OCI-LY7 (cell line): ENCODE results near the gene TP53I11.

Experiments used
- EZH2phosphoT487 ChIP-seq: fragments of 200-600 bp; sonication (generic); IDR thresholded peaks from 2 replicates; pipeline ENCODE4 v1.6.1; 2018; ENCODE audit warnings: low read depth, borderline replicate concordance, mild to moderate bottlenecking, mixed run types, antibody characterized with exemption, low read length, moderate library complexity, mixed read lengths
- TF ChIP-seq, protein P1 (sequence below): fragments of 200-600 bp; sonication (generic); conservative IDR thresholded peaks from 2 replicates; pipeline ENCODE4 v1.5.1; 2014; ENCODE audit warnings: mild to moderate bottlenecking, antibody characterized with exemption, low read length, moderate library complexity, mixed read lengths

- TF ChIP-seq, protein P1, sequence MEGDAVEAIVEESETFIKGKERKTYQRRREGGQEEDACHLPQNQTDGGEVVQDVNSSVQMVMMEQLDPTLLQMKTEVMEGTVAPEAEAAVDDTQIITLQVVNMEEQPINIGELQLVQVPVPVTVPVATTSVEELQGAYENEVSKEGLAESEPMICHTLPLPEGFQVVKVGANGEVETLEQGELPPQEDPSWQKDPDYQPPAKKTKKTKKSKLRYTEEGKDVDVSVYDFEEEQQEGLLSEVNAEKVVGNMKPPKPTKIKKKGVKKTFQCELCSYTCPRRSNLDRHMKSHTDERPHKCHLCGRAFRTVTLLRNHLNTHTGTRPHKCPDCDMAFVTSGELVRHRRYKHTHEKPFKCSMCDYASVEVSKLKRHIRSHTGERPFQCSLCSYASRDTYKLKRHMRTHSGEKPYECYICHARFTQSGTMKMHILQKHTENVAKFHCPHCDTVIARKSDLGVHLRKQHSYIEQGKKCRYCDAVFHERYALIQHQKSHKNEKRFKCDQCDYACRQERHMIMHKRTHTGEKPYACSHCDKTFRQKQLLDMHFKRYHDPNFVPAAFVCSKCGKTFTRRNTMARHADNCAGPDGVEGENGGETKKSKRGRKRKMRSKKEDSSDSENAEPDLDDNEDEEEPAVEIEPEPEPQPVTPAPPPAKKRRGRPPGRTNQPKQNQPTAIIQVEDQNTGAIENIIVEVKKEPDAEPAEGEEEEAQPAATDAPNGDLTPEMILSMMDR, result no peak
- TF ChIP-seq EZH2phosphoT487, result no peak
Measured at GRCh38 chr11:44886790-44887140, 63.9 kb downstream of the TP53I11 start.
